Activated CD8-positive, alpha-beta memory T cell treated with anti-CD3 and anti-CD28 coated beads for 1 hour (primary cell): ENCODE data around the gene PLD3.
"Not testable (repeated sequence)": the region's sequence is repeated elsewhere in the genome, so short reads cannot be mapped to it uniquely, and the experiment has no call there.

Experiments
- DNase-seq, 2 donors: peaks; one replicate each; pipeline ENCODE4 v3.0.0-alpha.2; 2020; ENCODE audit warnings: low read depth in 1 of 2; ENCODE audit errors: extremely low read depth in 1 of 2

Gene PLD3

GRCh38 chr19:40388481-40388880 is 40.0 kb downstream of the PLD3 start:
- no peak for DNase-seq

- DNase-seq, result no peak
Measured at GRCh38 chr19:40389404-40390083, 41.0 kb downstream of the PLD3 start.

GRCh38 chr19:40390084-40390742 is 41.7 kb downstream of the PLD3 start, which contains the start of gene HIPK4:
Gene HIPK4 (minus strand): TSS chr19:40390181. CDS start chr19:40389902, 279 bp downstream.
- no peak for DNase-seq

- no peak for DNase-seq
Measured at GRCh38 chr19:40392123-40392522, 43.6 kb downstream of the PLD3 start.

- no peak for DNase-seq
Measured at GRCh38 chr19:40392894-40393517, 44.5 kb downstream of the PLD3 start.

- DNase-seq, result no peak
Measured at GRCh38 chr19:40393894-40394815, 45.7 kb downstream of the PLD3 start.

GRCh38 chr19:40394816-40395210 is 46.3 kb downstream of the PLD3 start:
- no peak for DNase-seq

- DNase-seq, result no peak
Measured at GRCh38 chr19:40395956-40396355, 47.5 kb downstream of the PLD3 start.

- DNase-seq, result no peak
Measured at GRCh38 chr19:40396886-40397567, 48.5 kb downstream of the PLD3 start.

GRCh38 chr19:40397568-40397906 is 49.0 kb downstream of the PLD3 start:
- no peak for DNase-seq

- peak; percentile 4 to 33 for DNase-seq
Measured at GRCh38 chr19:40398417-40399131, 50.1 kb downstream of the PLD3 start.

GRCh38 chr19:40400559-40400958 is 52.1 kb downstream of the PLD3 start:
- no peak for DNase-seq

GRCh38 chr19:40403262-40403984 is 54.9 kb downstream of the PLD3 start:
- peak; percentile 40 to 69 for DNase-seq

- no peak for DNase-seq
Measured at GRCh38 chr19:40407714-40408597, 59.5 kb downstream of the PLD3 start.

- not testable (repeated sequence) for DNase-seq
Measured at GRCh38 chr19:40408598-40408925, 60.1 kb downstream of the PLD3 start.

- DNase-seq, result no peak
Measured at GRCh38 chr19:40410030-40410389, 61.5 kb downstream of the PLD3 start.

- no peak for DNase-seq
Measured at GRCh38 chr19:40411125-40411842, 62.8 kb downstream of the PLD3 start.

GRCh38 chr19:40411958-40412499 is 63.5 kb downstream of the PLD3 start:
- no peak for DNase-seq
